Urinary bladder (tissue), 4 donors: ENCODE results near the gene IL3. TPM values are rescaled to one million over a fixed set of nuclear protein-coding genes. Genes with fewer than 3 reads are reported as not detected.

Experiments used
- DNase-seq: peaks from one replicate; pipeline ENCODE4 v3.0.0-alpha.2; 2015; ENCODE audit errors: extremely low spot score
- H3K27ac ChIP-seq: one replicate; pipeline ENCODE4 v1.5.1; 2013; ENCODE audit warnings: low read depth, mild to moderate bottlenecking, moderate library complexity
- H3K36me3 ChIP-seq: one replicate; pipeline ENCODE4 v1.6.1; 2013; ENCODE audit warnings: mild to moderate bottlenecking, moderate library complexity; ENCODE audit not compliant: insufficient read depth
- H3K4me1 ChIP-seq: one replicate; pipeline ENCODE4 v1.6.1; 2013; ENCODE audit warnings: mild to moderate bottlenecking, moderate library complexity; ENCODE audit not compliant: insufficient read depth
- H3K4me3 ChIP-seq: one replicate; pipeline ENCODE4 v1.5.1; 2013; ENCODE audit warnings: low read depth, low read length
- WGBS: extraction: QIAGEN DNeasy Blood & Tissue Kit; methylation state at CpG from one replicate; pipeline ENCODE4 v1.1.7; 2013; 5-methylcytosine and 5-hydroxymethylcytosine counted together
- polyA plus RNA-seq: library from polyadenylated mRNA; stranded (reverse); fragments of 200-250 nt; gene quantifications from one replicate; pipeline ENCODE4 v1.2.3, GENCODE V29; 2013
- total RNA-seq: library from RNA; depleted of rRNA; stranded (reverse); fragments of >200 nt; gene quantifications from one replicate; pipeline ENCODE4 v1.2.3, GENCODE V29; 2014
- donor health status: healthy with polysubstance abuse.
- donor health status: healthy.

The IL3 gene
- total and polyA plus RNA-seq, 2 donors, result not detected

DNA sequence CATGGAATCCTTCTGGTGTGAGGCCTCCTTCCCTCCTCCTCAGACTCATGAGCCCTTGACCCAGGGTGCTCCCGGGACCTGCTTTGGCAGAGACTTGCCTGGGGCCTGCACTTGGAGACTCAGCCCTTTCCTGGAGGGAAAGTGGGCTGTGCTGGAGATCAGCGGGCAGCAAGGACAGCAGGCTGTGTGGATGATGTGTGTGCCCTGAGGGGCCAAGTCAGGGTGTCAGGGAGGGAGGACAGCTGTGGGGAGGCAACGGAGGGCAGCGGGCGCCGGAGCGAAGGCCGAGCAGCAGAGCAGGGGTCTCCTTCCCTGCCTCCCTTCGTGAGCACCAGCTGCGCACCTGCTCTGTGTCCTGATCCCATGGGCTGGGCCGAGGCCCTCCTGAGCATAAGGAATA, 7.0 kb downstream of the IL3 start:
- Histone ChIP-seq H3K4me1 (no peaks in the 10 kb centered on the region), H3K27ac (no peak overlapping the region), H3K36me3 (no peaks in the 10 kb centered on the region), H3K4me3 (no peak overlapping the region)
- DNase-seq, result no peak
- 91% methylated on average over 11 of the region's 11 CpGs for WGBS

- H3K36me3 ChIP-seq, result no peaks in the 10 kb centered on the region
- H3K4me3 ChIP-seq, result no peak overlapping the region
- no peaks in the 10 kb centered on the region for H3K4me1 ChIP-seq
- no peak overlapping the region for H3K27ac ChIP-seq
- DNase-seq, result no peak
- WGBS, result 86% methylated on average over 13 of the region's 13 CpGs
Measured at GRCh38 chr5:132067941-132068808, 7.7 kb downstream of the IL3 start.

DNA sequence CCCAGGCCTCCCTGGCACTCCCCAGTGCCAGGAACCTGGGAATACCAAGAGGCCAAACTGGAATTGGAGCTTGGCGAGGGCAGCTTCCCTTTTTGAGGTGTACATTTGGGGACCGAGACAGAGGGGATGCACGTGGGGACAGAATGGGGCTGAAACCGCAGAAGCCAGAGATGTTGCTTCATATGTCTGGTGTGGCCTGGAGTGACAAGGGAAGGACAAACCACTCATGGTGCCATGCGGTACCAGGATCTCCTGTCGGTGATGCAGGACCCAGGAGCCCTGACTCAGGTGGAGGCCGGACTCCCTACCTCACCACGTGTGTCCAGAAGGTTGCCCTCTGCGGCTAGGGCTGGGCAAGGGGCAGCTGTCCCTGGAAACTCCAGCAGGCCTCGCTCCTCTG, 9.1 kb downstream of the IL3 start:
- Histone ChIP-seq H3K27ac (no peak overlapping the region), H3K4me1 (no peaks in the 10 kb centered on the region), H3K36me3 (no peaks in the 10 kb centered on the region), H3K4me3 (no peak overlapping the region)
- no peak for DNase-seq
- 93% methylated on average over 10 of the region's 10 CpGs for WGBS

- H3K36me3 ChIP-seq, result no peaks in the 10 kb centered on the region
- WGBS, result 91% methylated on average over 3 of the region's 3 CpGs
- no peak overlapping the region for H3K27ac ChIP-seq
- no peak for DNase-seq
- no peak overlapping the region for H3K4me3 ChIP-seq
- H3K4me1 ChIP-seq, result no peaks in the 10 kb centered on the region
Measured at GRCh38 chr5:132069994-132070393, 9.5 kb downstream of the IL3 start.

DNA sequence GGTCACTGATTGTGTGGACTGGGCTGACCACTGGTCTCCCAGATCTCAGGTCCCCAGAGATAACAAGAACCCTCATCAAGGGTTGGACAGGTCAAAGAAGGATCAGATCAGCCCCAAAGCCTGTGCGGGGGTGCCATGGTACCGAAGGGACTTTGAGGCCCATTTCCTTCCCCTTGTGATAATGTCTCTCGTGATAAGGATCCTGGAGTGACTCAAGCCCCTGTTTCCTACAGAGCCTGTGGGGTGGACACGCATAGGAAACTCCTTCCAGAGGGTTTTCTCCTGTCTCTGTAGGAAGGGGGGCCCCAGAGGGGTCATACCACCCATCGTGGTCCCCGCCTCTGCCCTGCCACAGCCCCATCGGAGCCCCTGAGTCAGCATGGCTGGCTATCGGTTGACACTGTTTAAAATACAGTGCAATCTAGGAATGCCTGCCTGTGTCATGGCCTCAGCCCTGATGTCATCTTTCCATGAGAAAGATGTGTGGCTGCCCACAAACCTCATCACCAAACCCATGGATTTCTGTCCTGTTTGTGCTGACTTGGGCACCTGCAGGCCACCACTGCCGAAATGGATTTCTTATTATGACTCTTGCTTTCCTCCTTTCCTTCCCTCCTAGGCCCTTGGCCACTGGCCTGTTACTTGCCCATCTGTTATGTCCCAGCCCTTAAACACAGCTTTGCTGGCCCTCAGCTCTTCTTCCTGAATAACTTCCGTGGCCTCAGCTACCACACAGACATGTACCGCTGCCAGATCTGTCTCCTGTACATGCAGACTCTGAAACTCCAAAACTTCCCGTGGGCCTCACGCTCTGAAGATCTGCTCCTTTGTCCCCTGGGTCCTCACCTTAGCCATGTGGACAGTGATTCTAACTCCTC, 10.2 kb downstream of the IL3 start:
- Histone ChIP-seq H3K36me3 (no peaks in the 10 kb centered on the region), H3K4me1 (no peaks in the 10 kb centered on the region), H3K27ac (no peak overlapping the region), H3K4me3 (no peak overlapping the region)
- 67% methylated on average over 13 of the region's 13 CpGs for WGBS
- no peak for DNase-seq

DNA sequence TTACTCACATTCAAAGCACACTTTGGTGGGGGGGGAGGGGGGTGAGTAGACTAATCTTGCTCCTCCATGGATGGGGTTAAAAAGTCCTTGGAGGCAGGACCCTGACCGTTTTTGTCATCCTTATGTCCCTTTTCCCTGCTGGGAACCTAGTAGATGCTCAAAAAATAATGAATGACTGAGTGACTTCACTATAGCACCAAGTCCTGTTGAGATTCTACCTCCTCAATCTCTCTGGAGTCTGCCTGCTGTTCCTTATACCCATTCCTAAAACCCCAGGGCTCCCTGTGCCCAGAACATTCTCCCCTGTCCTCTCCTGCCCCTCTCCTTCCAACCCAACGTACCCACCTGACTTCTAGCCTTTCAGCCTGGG, 10.9 kb downstream of the IL3 start:
- H3K4me3 ChIP-seq, result no peak overlapping the region
- no peak for DNase-seq
- WGBS, result 76% methylated on average over 2 of the region's 2 CpGs
- no peak overlapping the region for H3K27ac ChIP-seq
- H3K4me1 ChIP-seq, result no peaks in the 10 kb centered on the region
- no peaks in the 10 kb centered on the region for H3K36me3 ChIP-seq

GRCh38 chr5:132072070-132072469, 11.6 kb downstream of the IL3 start:
- Histone ChIP-seq H3K4me3 (no peak overlapping the region), H3K27ac (no peak overlapping the region), H3K36me3 (no peaks in the 10 kb centered on the region), H3K4me1 (no peaks in the 10 kb centered on the region)
- DNase-seq, result no peak
- 93% methylated on average over 4 of the region's 4 CpGs for WGBS

DNA sequence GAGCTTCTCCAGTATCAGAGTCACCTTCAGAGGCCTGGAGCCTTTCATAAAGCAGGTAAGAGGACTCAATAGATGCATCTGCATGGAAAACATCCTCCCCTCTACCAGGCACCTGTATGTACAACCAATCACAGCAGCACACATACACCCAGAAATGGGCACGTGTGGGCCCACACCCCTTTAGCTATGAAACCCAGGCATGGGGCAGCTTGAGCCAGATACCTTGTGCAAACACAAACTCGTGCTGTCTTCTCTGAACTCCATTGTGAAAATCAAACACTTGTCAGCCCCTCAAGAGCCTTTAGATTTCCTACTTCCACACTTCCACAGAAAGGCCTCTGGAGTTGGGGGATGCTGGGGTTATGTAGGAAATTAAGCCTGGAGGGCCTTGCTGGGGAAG, 12.1 kb downstream of the IL3 start:
- H3K4me1 ChIP-seq, result no peaks in the 10 kb centered on the region
- WGBS, result 83% methylated on average over 2 of the region's 2 CpGs
- H3K4me3 ChIP-seq, result no peak overlapping the region
- no peak overlapping the region for H3K27ac ChIP-seq
- DNase-seq, result no peak
- no peaks in the 10 kb centered on the region for H3K36me3 ChIP-seq

- H3K4me1 ChIP-seq, result no peaks in the 10 kb centered on the region
- WGBS, result 81% methylated on average over 12 of the region's 12 CpGs
- H3K27ac ChIP-seq, result no peak within 1 kb of the TSS
- H3K4me3 ChIP-seq, result no peak within 1 kb of the TSS
- H3K36me3 ChIP-seq, result no peaks in the 10 kb centered on the region
- DNase-seq, result no peak
Measured at GRCh38 chr5:132073231-132074013, 13.0 kb downstream of the IL3 start, which contains the start of gene CSF2. Gene CSF2, plus strand, starts transcription at chr5:132073789. Its CDS starts 35 bp downstream, at chr5:132073824.

GRCh38 chr5:132074091-132074771, 13.8 kb downstream of the IL3 start:
- WGBS, result 92% methylated on average over 7 of the region's 7 CpGs
- no peak overlapping the region for H3K4me3 ChIP-seq
- H3K36me3 ChIP-seq, result no peaks in the 10 kb centered on the region
- no peaks in the 10 kb centered on the region for H3K4me1 ChIP-seq
- no peak for DNase-seq
- H3K27ac ChIP-seq, result no peak overlapping the region

GRCh38 chr5:132074772-132075718, 14.6 kb downstream of the IL3 start:
- Histone ChIP-seq H3K4me1 (no peaks in the 10 kb centered on the region), H3K27ac (no peak overlapping the region), H3K36me3 (no peaks in the 10 kb centered on the region), H3K4me3 (no peak overlapping the region)
- 77% methylated on average over 16 of the region's 16 CpGs for WGBS
- DNase-seq, result no peak

DNA sequence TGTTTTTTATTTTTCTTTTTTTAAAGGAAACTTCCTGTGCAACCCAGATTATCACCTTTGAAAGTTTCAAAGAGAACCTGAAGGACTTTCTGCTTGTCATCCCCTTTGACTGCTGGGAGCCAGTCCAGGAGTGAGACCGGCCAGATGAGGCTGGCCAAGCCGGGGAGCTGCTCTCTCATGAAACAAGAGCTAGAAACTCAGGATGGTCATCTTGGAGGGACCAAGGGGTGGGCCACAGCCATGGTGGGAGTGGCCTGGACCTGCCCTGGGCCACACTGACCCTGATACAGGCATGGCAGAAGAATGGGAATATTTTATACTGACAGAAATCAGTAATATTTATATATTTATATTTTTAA, 15.2 kb downstream of the IL3 start:
- no peak for DNase-seq
- 88% methylated on average over 2 of the region's 2 CpGs for WGBS
- no peaks in the 10 kb centered on the region for H3K36me3 ChIP-seq
- H3K4me1 ChIP-seq, result no peaks in the 10 kb centered on the region
- H3K4me3 ChIP-seq, result no peak overlapping the region
- no peak overlapping the region for H3K27ac ChIP-seq
